ENCODE results near the gene EP400. TPM values are rescaled to one million over a fixed set of nuclear protein-coding genes. Genes with fewer than 3 reads are reported as not detected.

The EP400 gene
- total and polyA plus RNA-seq, 2 of the 13 experiments (the other 11 are each of a cell fraction or from before 2014, with no cell fraction given) = 4.9 to 5.0 TPM

DNA sequence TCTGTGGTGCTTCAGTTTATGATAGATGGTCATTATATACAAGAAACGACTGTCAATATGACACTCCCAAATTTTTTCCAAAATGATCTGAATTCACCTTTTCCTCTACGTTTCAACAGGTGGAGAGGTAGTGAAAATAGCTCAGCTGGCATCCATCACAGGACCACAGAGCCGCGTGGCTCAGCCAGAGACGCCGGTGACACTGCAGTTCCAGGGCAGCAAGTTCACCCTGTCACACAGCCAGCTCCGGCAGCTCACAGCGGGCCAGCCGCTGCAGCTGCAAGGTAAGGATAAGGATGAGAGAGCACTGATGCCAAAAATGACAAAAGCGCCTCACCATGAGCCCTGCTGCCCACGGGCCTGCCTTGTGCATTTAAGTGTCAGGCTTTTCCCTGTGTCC is 73.9 kb downstream of the EP400 start (continued):
- TF ChIP-seq, protein P1, sequence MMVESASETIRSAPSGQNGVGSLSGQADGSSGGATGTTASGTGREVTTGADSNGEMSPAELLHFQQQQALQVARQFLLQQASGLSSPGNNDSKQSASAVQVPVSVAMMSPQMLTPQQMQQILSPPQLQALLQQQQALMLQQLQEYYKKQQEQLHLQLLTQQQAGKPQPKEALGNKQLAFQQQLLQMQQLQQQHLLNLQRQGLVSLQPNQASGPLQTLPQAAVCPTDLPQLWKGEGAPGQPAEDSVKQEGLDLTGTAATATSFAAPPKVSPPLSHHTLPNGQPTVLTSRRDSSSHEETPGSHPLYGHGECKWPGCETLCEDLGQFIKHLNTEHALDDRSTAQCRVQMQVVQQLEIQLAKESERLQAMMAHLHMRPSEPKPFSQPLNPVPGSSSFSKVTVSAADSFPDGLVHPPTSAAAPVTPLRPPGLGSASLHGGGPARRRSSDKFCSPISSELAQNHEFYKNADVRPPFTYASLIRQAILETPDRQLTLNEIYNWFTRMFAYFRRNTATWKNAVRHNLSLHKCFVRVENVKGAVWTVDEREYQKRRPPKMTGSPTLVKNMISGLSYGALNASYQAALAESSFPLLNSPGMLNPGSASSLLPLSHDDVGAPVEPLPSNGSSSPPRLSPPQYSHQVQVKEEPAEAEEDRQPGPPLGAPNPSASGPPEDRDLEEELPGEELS (CRISPR knock-in tag; IDR thresholded peaks at IDR 0.05) = no peak
- no peak for TF ChIP-seq SCMH1 (CRISPR knock-in tag; IDR thresholded peaks at IDR 0.05; ENCODE audit: borderline replicate concordance)
- no peak for TF ChIP-seq RARG (CRISPR knock-in tag; IDR thresholded peaks at IDR 0.05; ENCODE audit: low read depth)
- TF ChIP-seq NFE2L1 (CRISPR knock-in tag; IDR thresholded peaks at IDR 0.05; ENCODE audit: borderline replicate concordance) = no peak
- no peak for TF ChIP-seq ATF7-NPFF (CRISPR knock-in tag; IDR thresholded peaks at IDR 0.05; ENCODE audit: low read depth)
- no peak for TF ChIP-seq NR2F2 (IDR thresholded peaks at IDR 0.05; ENCODE audit: borderline replicate concordance, low read depth)

DNA sequence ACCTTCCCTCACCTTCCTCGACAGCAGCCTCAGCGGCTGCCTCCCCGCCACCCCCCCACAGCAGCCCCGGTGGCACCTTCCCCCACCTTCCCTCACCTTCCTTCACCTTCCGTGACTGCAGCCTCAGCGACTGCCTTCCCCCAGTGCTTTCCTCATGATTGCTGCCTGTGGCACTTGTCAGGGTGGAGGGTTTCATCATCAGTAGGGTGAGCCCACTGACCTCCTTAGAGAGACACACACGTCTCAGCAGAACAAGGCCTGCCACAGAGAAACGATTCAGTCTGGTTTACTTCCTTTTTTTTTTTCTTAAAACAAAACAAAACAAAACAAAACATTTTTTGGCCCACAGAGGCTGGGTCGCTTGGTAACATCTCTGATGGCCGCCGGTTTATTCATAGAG is 75.0 kb downstream of the EP400 start:
- Histone ChIP-seq H2AFZ (ENCODE audit: low read length) (no peak overlapping the region), H3K4me2 (ENCODE audit: low read depth, low read length) (no peak overlapping the region), H3K79me2 (ENCODE audit: insufficient read depth, low read length) (no peaks in the 10 kb centered on the region), H3K9me3 (ENCODE audit: low read length) (no peaks in the 10 kb centered on the region), H3K4me1 (ENCODE audit: insufficient read depth, low read length) (no peaks in the 10 kb centered on the region), H3K27ac (ENCODE audit: extremely low read length, insufficient read depth, low read length) (no peak overlapping the region), H3K27me3 (ENCODE audit: control insufficient read depth in 1 of 2, insufficient read depth in 2 of 2, low read length in 2 of 2) (no peaks in the 10 kb centered on the region), H3K4me3 (replicated peaks in 1 of 3; ENCODE audit: insufficient read depth in 1 of 3, low read depth in 2 of 3, low read length in 3 of 3) (no peak overlapping the region), H4K20me1 (ENCODE audit: insufficient read depth, low read length) (no peaks in the 10 kb centered on the region), H3K9ac (ENCODE audit: insufficient read depth, low read depth, low read length) (no peak overlapping the region), H3K36me3 (replicated peaks in 1 of 2; ENCODE audit: control insufficient read depth in 1 of 2, insufficient read depth in 2 of 2, low read length in 2 of 2) (peaks cover 48 to 76% of the 10 kb centered on the region in 2 experiments)
- no peak for TF ChIP-seq ETV6 (CRISPR knock-in tag; conservative IDR thresholded peaks at IDR 0.05)
- 95% methylated on average over 11 of the region's 11 CpGs for WGBS (ENCODE audit: low lambda C conversion rate)
- no peak for FAIRE-seq
- BruUV-seq (replicated peaks) = no TSS peak
- in situ Hi-C loops (cut with HindIII; ENCODE audit: extremely low pct_ligation_motif_present, low pct_unique_long_range_greater_than_20kb) (loop anchor here (25.0 kb wide), 1 partner anchor 412 kb away; no protein-coding TSS in a partner anchor), intact Hi-C loops (cut with micrococcal nuclease; ENCODE audit: unreplicated experiment) (no loop called here)
- ATAC-seq = no peak
- ChIA-PET POLR2A (no interaction called here), CTCF (ENCODE audit: low intra/inter-chr PET ratio, low total read pairs) (no interaction called here)
- DNase-seq (ENCODE audit: low spot score) = no peak
